GM12878 (cell line): ENCODE measurements around the gene RGS18. TPM values are rescaled to one million over a fixed set of nuclear protein-coding genes. Genes with fewer than 3 reads are reported as not detected.

Experiments
- ATAC-seq: fragments of 200-7000 bp; cut with Tn5 transposase; 3 replicates; pipeline ENCODE4 v1.9.1; 2020; ENCODE audit warnings: mild to moderate bottlenecking, moderate library complexity
- BruUV-seq: library from RNA; stranded (reverse); fragments of 400-500 nt; replicated peaks from 2 replicates; lab custom pipeline; 2021; lab: Mats Ljungman, UMichigan
- CTCF ChIA-PET: fragments of 300-600 bp; sonication (Branson Sonifier 250); formaldehyde crosslinking; extraction: SDS; loops from one replicate; lab custom pipeline; 2021; ENCODE audit warnings: inconsistent platforms; lab: Yijun Ruan, JAX
- POLR2A ChIA-PET: fragments of 350-600 bp; formaldehyde crosslinking; extraction: SDS; loops from one replicate; lab custom pipeline; 2021; ENCODE audit warnings: inconsistent platforms; lab: Charles Lee
- RAD21 ChIA-PET: fragments of 300-600 bp; sonication (Branson Sonifier 250); formaldehyde crosslinking; loops from one replicate; lab custom pipeline; 2023; ENCODE audit warnings: antibody characterized with exemption; ENCODE audit not compliant: unreplicated experiment; lab: Charles Lee
- SMC1A ChIA-PET: fragments of 300-600 bp; sonication (Branson Sonifier 250); formaldehyde crosslinking; loops from one replicate; lab custom pipeline; 2023; ENCODE audit not compliant: unreplicated experiment, uncharacterized antibody; lab: Charles Lee
- DNase-seq: peaks from one replicate; pipeline ENCODE4 v3.0.0-alpha.2; 2011; ENCODE audit warnings: low read depth, low spot score
- FAIRE-seq: peaks from 3 replicates; lab custom pipeline; 2011; peaks lifted over from hg19 to GRCh38; lab: Jason Lieb, UNC
- H2AFZ ChIP-seq: 2 replicates; pipeline ENCODE4 v1.6.0; 2011; ENCODE audit warnings: low read depth, low read length, control low read depth; ENCODE audit not compliant: control insufficient read depth
- H3K27ac ChIP-seq: 2 replicates; pipeline ENCODE4 v1.5.1; 2011; ENCODE audit warnings: control low read depth; ENCODE audit not compliant: control insufficient read depth, insufficient read depth
- H3K27me3 ChIP-seq, 2 experiments: replicated peaks in 1 of 2; 2 replicates each; pipeline versions ENCODE4 v1.6.0 to v1.6.1; 2011; ENCODE audit warnings: low read length in 1 of 2; ENCODE audit not compliant: control insufficient read depth in 2 of 2, insufficient read depth in 2 of 2
- H3K36me3 ChIP-seq, 2 experiments: 2 replicates each; pipeline ENCODE4 v1.5.1; 2011; ENCODE audit warnings: low read length in 1 of 2; ENCODE audit not compliant: control insufficient read depth in 2 of 2, insufficient read depth in 2 of 2
- H3K4me1 ChIP-seq: 2 replicates; pipeline ENCODE4 v1.6.1; 2011; ENCODE audit warnings: mild to moderate bottlenecking, low read length, moderate library complexity, mixed read lengths; ENCODE audit not compliant: control insufficient read depth, insufficient read depth
- H3K4me2 ChIP-seq: 2 replicates; pipeline ENCODE4 v1.6.0; 2011; ENCODE audit warnings: control low read depth; ENCODE audit not compliant: control insufficient read depth, insufficient read depth
- H3K4me3 ChIP-seq: fragments of 200-600 bp; sonication (generic); 2 replicates; pipeline ENCODE4 v1.5.1; 2016
- H3K79me2 ChIP-seq: 2 replicates; pipeline ENCODE4 v1.6.0; 2011; ENCODE audit warnings: low read length; ENCODE audit not compliant: control insufficient read depth, insufficient read depth
- H3K9ac ChIP-seq: 2 replicates; pipeline ENCODE4 v1.8.0; 2011; ENCODE audit warnings: low read length, control low read depth, mixed read lengths; ENCODE audit not compliant: control insufficient read depth, insufficient read depth
- H3K9me3 ChIP-seq: replicated peaks from 3 replicates; pipeline ENCODE4 v1.5.1; 2011; ENCODE audit warnings: mild to moderate bottlenecking, low read length; ENCODE audit not compliant: control insufficient read depth, insufficient read depth
- H4K20me1 ChIP-seq: 2 replicates; pipeline ENCODE4 v1.6.0; 2011; ENCODE audit not compliant: control insufficient read depth, insufficient read depth
- DPF2 ChIP-seq: fragments of 450-650 bp; IDR thresholded peaks from 2 replicates; pipeline ENCODE4 v1.6.1; 2017; ENCODE audit warnings: mild to moderate bottlenecking
- PKNOX1 ChIP-seq: fragments of 450-650 bp; IDR thresholded peaks from 2 replicates; pipeline ENCODE4 v1.6.1; 2016; ENCODE audit warnings: mild to moderate bottlenecking
- POU2F2 ChIP-seq: IDR thresholded peaks from 3 replicates; pipeline ENCODE4 v1.6.1; 2011; ENCODE audit warnings: low read depth, mild to moderate bottlenecking, low read length, borderline replicate concordance
- RBBP5 ChIP-seq: fragments of 200-600 bp; sonication (generic); conservative IDR thresholded peaks from 2 replicates; pipeline ENCODE4 v1.6.1; 2016
- RUNX3 ChIP-seq: IDR thresholded peaks from 2 replicates; pipeline ENCODE4 v1.6.1; 2012; ENCODE audit warnings: low read length, inconsistent platforms
- SRF ChIP-seq, 2 experiments: IDR thresholded peaks; 2 replicates each; pipeline ENCODE4 v1.6.1; 2011; ENCODE audit warnings: low read depth in 2 of 2, low read length in 2 of 2, mild to moderate bottlenecking in 1 of 2, moderate library complexity in 1 of 2
- SUPT20H ChIP-seq: IDR thresholded peaks from 2 replicates; pipeline ENCODE4 v1.6.1; 2011; ENCODE audit warnings: low read depth, mild to moderate bottlenecking, low read length, moderate library complexity, borderline replicate concordance; ENCODE audit not compliant: control insufficient read depth
- TCF7 ChIP-seq: IDR thresholded peaks from 2 replicates; pipeline ENCODE4 v1.6.1; 2014; ENCODE audit warnings: antibody characterized with exemption, borderline replicate concordance
- YBX1 ChIP-seq: fragments of 450-650 bp; IDR thresholded peaks from 2 replicates; pipeline ENCODE4 v1.6.1; 2016; ENCODE audit warnings: antibody characterized with exemption
- ZBED1 ChIP-seq: IDR thresholded peaks from 2 replicates; pipeline ENCODE4 v1.6.1; 2016; ENCODE audit warnings: borderline replicate concordance
- ZBTB4 ChIP-seq: fragments of 450-650 bp; formaldehyde crosslinking; IDR thresholded peaks from 2 replicates; pipeline ENCODE4 v1.4.0; 2022; ENCODE audit warnings: mild to moderate bottlenecking, moderate library complexity
- ZNF217 ChIP-seq: fragments of 450-650 bp; IDR thresholded peaks from 2 replicates; pipeline ENCODE4 v1.6.1; 2017; ENCODE audit warnings: antibody characterized with exemption, mild to moderate bottlenecking
- WGBS: methylation state at CpG from one replicate; pipeline ENCODE4 v1.1.6; 2016; ENCODE audit warnings: low lambda C conversion rate; ENCODE audit not compliant: insufficient replicate concordance, insufficient coverage; ENCODE audit errors: missing lambda C conversion rate; 5-methylcytosine and 5-hydroxymethylcytosine counted together
- in situ Hi-C: fragments of 300-500 bp; cut with MboI; formaldehyde crosslinking; loops from 9 replicates; pipeline ENCODE4 v1.14.3; 2018; ENCODE audit warnings: mixed read lengths
- intact Hi-C: fragments of 100-400 bp; cut with micrococcal nuclease; formaldehyde crosslinking; loops from one replicate; pipeline ENCODE4 v1.14.2; 2022; ENCODE audit not compliant: unreplicated experiment
- polyA plus RNA-seq, 11 experiments: library from polyadenylated mRNA; depleted of rRNA in 4 of 11; unstranded in 6 of 11; stranded (reverse) in 5 of 11; fragments of >200 nt; fragmentation: Nextera tagmentation in 4 of 11; fragmentation: Illumina TruSeq in 1 of 11; extraction: Ambion mirVana in 4 of 11; extraction: Trizol in 1 of 11; gene quantifications; 1 replicate in 1 of 11; 2 replicates in 10 of 11; pipeline versions ENCODE4 v1.2.1 to v1.2.3, GENCODE V29; 2011 to 2016; ENCODE audit warnings: inconsistent platforms in 2 of 11, missing spikeins in 2 of 11, low read depth in 1 of 11
- total RNA-seq, 4 experiments: library from RNA; depleted of rRNA in 3 of 4; stranded (reverse); fragments of >200 nt in 3 of 4; fragmentation: Illumina TruSeq in 1 of 4; extraction: Trizol in 1 of 4; gene quantifications; 2 replicates each; pipeline versions ENCODE4 v1.2.1 to v1.2.3, GENCODE V29; 2013 to 2021

RGS18 gene
- total and polyA plus RNA-seq, 10 of the 15 experiments (the other 5 are each of a cell fraction or from before 2014, with no cell fraction given), result not detected

GRCh38 chr1:192118881-192119405 is 39.3 kb upstream of the RGS18 start:
- H4K20me1 ChIP-seq, result no peaks in the 10 kb centered on the region
- POLR2A ChIA-PET, result no interaction called here
- no peaks in the 10 kb centered on the region for H3K36me3 ChIP-seq
- RAD21 ChIA-PET, result no interaction called here
- intact Hi-C loops (no loop called here), in situ Hi-C loops (no loop called here)
- SMC1A ChIA-PET, result no interaction called here
- no peaks in the 10 kb centered on the region for H3K27me3 ChIP-seq
- no peaks in the 10 kb centered on the region for H3K4me1 ChIP-seq
- H3K27ac ChIP-seq, result no peak overlapping the region
- TF ChIP-seq YBX1 (no peak), POU2F2 (no peak), DPF2 (no peak), SRF (IDR thresholded peaks at IDR 0.05; ENCODE audit: low read depth in 2 of 2, low read length in 2 of 2) (no peak), RUNX3 (no peak), ZBED1 (no peak), TCF7 (no peak), ZBTB4 (no peak), ZNF217 (no peak), PKNOX1 (no peak), RBBP5 (no peak), SUPT20H (no peak)
- TF ChIP-seq, all 136 proteins: peak for 0
- no peak overlapping the region for H3K4me2 ChIP-seq
- H3K79me2 ChIP-seq, result no peaks in the 10 kb centered on the region
- no peak for DNase-seq
- no peaks in the 10 kb centered on the region for H3K9me3 ChIP-seq
- CTCF ChIA-PET, result no interaction called here
- no peak overlapping the region for H3K4me3 ChIP-seq
- FAIRE-seq, result no peak
- no peak for ATAC-seq
- no TSS peak for BruUV-seq
- no peak overlapping the region for H3K9ac ChIP-seq
- 5% methylated on average over 2 of the region's 2 CpGs for WGBS
- no peak overlapping the region for H2AFZ ChIP-seq
